A673 (cell line): ENCODE results near the gene ENTHD1.

Source experiments
- EZH2 ChIP-seq: fragments of 200-600 bp; sonication (generic); IDR thresholded peaks from 2 replicates; pipeline ENCODE4 v1.6.1; 2017; ENCODE audit warnings: borderline replicate concordance, low read depth, mild to moderate bottlenecking, mixed read lengths, antibody characterized with exemption, low read length; ENCODE audit not compliant: poor library complexity, severe bottlenecking
- TF ChIP-seq, protein P1 (sequence below): fragments of 300-800, 200-600 bp; sonication (generic); conservative IDR thresholded peaks from 2 replicates; pipeline ENCODE4 v1.5.1; 2017; ENCODE audit warnings: low read depth, mild to moderate bottlenecking, antibody characterized with exemption, low read length, moderate library complexity, mixed read lengths

DNA sequence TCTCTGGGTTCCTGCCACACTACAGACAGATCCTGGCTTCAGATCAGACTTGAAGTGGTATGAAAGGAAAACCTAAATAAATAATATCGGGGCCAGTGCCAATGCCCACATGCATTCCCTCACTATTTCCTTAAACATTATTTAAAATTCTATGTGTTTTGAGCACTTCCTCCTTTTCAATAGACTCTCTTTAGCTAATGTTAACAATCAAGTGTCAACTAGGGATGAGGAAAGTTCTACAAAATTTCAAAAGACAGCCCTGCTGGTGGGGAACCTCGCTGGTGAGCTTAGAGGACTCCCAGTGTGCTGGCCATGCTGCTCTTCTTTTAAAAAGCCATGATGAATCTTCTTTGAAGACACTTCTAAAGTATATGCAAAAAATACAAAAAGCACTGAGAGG, 87.5 kb downstream of the ENTHD1 start:
- TF ChIP-seq, protein P1, sequence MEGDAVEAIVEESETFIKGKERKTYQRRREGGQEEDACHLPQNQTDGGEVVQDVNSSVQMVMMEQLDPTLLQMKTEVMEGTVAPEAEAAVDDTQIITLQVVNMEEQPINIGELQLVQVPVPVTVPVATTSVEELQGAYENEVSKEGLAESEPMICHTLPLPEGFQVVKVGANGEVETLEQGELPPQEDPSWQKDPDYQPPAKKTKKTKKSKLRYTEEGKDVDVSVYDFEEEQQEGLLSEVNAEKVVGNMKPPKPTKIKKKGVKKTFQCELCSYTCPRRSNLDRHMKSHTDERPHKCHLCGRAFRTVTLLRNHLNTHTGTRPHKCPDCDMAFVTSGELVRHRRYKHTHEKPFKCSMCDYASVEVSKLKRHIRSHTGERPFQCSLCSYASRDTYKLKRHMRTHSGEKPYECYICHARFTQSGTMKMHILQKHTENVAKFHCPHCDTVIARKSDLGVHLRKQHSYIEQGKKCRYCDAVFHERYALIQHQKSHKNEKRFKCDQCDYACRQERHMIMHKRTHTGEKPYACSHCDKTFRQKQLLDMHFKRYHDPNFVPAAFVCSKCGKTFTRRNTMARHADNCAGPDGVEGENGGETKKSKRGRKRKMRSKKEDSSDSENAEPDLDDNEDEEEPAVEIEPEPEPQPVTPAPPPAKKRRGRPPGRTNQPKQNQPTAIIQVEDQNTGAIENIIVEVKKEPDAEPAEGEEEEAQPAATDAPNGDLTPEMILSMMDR, result no peak
- no peak for TF ChIP-seq EZH2
